ENCODE measurements around the gene DMPK.

The DMPK gene

DNA sequence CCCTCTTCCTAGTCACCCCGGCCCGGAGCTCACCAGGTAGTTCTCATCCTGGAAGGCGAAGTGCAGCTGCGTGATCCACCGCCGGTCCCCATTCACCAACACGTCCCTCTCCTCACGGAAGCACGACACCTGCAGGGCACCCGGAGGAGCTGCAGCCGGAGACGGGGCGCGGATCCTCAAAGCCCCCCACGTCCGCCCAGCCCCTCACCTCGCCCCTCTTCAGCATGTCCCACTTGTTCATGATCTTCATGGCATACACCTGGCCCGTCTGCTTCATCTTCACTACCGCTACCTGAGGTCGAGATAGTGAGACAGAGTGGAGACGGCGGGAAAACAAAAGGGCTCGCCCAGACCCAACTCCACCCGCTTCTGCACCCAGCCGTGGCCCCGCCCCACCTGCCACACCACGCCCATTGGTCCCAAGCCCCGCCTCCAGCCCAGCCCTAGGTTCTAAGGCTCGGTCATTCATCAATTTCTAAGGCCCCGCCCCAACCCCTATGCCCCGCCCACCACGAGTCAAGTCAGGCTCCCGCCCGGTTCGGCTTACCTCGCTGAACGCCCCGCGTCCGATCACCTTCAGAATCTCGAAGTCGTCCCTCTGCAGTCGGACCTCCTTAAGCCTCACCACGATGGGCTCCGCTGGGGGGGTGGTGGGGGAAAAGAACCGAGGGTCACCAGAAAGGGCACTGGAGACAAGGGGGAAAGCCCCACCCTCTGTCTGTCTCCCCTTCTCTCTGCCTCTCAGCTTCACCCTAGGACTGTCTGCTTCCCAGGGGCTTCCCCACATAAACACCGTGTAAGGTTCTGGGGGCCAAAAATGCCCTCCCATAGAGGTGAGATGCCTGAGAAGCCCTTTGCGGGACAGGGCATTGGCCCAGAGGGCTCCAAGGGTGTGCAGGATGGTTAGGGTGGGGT is 2.8 kb downstream of the DMPK start:
- TF ChIP-seq, protein P1, sequence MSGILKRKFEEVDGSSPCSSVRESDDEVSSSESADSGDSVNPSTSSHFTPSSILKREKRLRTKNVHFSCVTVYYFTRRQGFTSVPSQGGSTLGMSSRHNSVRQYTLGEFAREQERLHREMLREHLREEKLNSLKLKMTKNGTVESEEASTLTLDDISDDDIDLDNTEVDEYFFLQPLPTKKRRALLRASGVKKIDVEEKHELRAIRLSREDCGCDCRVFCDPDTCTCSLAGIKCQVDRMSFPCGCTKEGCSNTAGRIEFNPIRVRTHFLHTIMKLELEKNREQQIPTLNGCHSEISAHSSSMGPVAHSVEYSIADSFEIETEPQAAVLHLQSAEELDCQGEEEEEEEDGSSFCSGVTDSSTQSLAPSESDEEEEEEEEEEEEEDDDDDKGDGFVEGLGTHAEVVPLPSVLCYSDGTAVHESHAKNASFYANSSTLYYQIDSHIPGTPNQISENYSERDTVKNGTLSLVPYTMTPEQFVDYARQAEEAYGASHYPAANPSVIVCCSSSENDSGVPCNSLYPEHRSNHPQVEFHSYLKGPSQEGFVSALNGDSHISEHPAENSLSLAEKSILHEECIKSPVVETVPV (CRISPR knock-in tag; IDR thresholded peaks at IDR 0.05): no peak
- TF ChIP-seq ZNF70 (CRISPR knock-in tag; IDR thresholded peaks at IDR 0.05): no peak
- no peak for TF ChIP-seq ESRRG (CRISPR knock-in tag; IDR thresholded peaks at IDR 0.05)
- no peak for TF ChIP-seq GLIS3 (CRISPR knock-in tag; IDR thresholded peaks at IDR 0.05)
- TF ChIP-seq, protein P2, sequence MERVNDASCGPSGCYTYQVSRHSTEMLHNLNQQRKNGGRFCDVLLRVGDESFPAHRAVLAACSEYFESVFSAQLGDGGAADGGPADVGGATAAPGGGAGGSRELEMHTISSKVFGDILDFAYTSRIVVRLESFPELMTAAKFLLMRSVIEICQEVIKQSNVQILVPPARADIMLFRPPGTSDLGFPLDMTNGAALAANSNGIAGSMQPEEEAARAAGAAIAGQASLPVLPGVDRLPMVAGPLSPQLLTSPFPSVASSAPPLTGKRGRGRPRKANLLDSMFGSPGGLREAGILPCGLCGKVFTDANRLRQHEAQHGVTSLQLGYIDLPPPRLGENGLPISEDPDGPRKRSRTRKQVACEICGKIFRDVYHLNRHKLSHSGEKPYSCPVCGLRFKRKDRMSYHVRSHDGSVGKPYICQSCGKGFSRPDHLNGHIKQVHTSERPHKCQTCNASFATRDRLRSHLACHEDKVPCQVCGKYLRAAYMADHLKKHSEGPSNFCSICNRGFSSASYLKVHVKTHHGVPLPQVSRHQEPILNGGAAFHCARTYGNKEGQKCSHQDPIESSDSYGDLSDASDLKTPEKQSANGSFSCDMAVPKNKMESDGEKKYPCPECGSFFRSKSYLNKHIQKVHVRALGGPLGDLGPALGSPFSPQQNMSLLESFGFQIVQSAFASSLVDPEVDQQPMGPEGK (CRISPR knock-in tag; IDR thresholded peaks at IDR 0.05; ENCODE audit: borderline replicate concordance): no peak
- TF ChIP-seq ISL1 (CRISPR knock-in tag; IDR thresholded peaks at IDR 0.05): no peak
- TF ChIP-seq ZC3H10 (CRISPR knock-in tag; IDR thresholded peaks at IDR 0.05): no peak
- TF ChIP-seq PPARA (CRISPR knock-in tag; IDR thresholded peaks at IDR 0.05; ENCODE audit: borderline replicate concordance): no peak
- no peak for TF ChIP-seq ZNF8 (CRISPR knock-in tag; IDR thresholded peaks at IDR 0.05)
- no peak for TF ChIP-seq OSR1 (CRISPR knock-in tag; IDR thresholded peaks at IDR 0.05)
- TF ChIP-seq TOX (CRISPR knock-in tag; IDR thresholded peaks at IDR 0.05; ENCODE audit: borderline replicate concordance): no peak
- no peak for ATAC-seq

DNA sequence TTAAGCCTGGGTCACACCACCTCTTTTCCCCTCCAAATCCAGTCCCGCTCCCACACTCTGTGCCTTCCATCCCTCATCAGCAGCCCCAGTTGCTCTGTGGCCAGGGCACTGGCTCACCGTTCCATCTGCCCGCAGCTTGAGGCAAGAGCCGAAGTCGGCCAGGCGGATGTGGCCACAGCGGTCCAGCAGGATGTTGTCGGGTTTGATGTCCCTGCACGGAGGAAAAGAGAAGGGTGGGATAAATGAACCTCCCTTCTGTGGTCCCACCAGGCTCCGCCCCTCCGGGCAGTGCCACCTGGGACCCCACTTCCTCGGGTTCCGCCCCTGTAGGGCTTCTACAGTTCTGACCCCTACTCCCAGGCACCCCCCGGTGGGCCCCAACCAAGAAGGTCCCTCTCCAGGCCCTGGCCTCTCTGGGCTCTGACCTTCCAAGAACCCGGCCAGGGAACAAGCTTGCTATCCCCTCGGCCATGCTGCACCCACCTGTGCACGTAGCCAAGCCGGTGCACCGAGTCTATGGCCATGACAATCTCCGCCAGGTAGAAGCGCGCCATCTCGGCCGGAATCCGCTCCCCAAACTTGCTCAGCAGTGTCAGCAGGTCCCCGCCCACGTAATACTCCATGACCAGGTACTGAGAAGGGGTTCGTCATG is 4.2 kb downstream of the DMPK start:
- TF ChIP-seq ARNTL (CRISPR knock-in tag; IDR thresholded peaks at IDR 0.05; ENCODE audit: borderline replicate concordance, low read depth) (no peak), ZC3H10 (CRISPR knock-in tag; IDR thresholded peaks at IDR 0.05) (no peak), TCF4 (CRISPR knock-in tag; IDR thresholded peaks at IDR 0.05; ENCODE audit: borderline replicate concordance) (no peak), ISL1 (CRISPR knock-in tag; IDR thresholded peaks at IDR 0.05) (no peak), ZNF565 (CRISPR knock-in tag; conservative IDR thresholded peaks at IDR 0.05; ENCODE audit: low read depth) (no peak), ESRRG (CRISPR knock-in tag; IDR thresholded peaks at IDR 0.05) (no peak), BACH2 (CRISPR knock-in tag; IDR thresholded peaks at IDR 0.05; ENCODE audit: borderline replicate concordance) (no peak), OSR1 (CRISPR knock-in tag; IDR thresholded peaks at IDR 0.05) (no peak), ZFP30 (CRISPR knock-in tag; IDR thresholded peaks at IDR 0.05) (no peak), CSDC2 (CRISPR knock-in tag; IDR thresholded peaks at IDR 0.05) (no peak), ZFP3 (CRISPR knock-in tag; IDR thresholded peaks at IDR 0.05) (no peak), ZNF70 (CRISPR knock-in tag; IDR thresholded peaks at IDR 0.05) (no peak), TOX (CRISPR knock-in tag; IDR thresholded peaks at IDR 0.05; ENCODE audit: borderline replicate concordance) (no peak), SNAI2 (CRISPR knock-in tag; IDR thresholded peaks at IDR 0.05) (no peak)
- TF ChIP-seq, protein P2 (CRISPR knock-in tag; IDR thresholded peaks at IDR 0.05; ENCODE audit: borderline replicate concordance): no peak
- TF ChIP-seq, protein P1 (CRISPR knock-in tag; IDR thresholded peaks at IDR 0.05): no peak
- no peak for ATAC-seq

DNA sequence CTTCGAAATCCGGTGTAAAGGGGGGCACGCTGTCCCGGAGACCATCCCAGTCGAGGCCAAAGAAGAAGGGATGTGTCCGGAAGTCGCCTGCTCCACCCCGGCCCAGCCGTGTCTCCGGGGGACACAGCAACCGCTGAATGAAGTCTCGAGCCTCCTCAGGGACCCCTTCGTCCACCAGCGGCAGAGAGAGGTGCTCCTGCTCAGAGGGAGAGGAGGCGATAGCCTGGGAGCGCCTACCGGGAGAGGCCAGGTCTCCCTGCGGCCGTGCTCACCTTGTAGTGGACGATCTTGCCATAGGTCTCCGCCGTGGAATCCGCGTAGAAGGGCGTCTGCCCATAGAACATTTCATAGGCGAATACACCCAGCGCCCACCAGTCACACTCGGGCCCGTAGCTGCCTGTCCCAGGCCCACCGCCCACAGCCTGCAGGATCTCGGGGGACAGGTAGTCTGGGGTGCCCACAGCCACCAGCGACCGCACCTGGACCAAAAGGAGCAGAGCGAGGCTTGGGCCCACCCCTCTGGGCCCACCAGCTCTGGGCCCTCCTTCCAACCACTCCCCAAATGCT is 4.8 kb downstream of the DMPK start:
- no peak for TF ChIP-seq GLIS3 (CRISPR knock-in tag; IDR thresholded peaks at IDR 0.05)
- TF ChIP-seq, protein P2 (CRISPR knock-in tag; IDR thresholded peaks at IDR 0.05; ENCODE audit: borderline replicate concordance): no peak
- no peak for TF ChIP-seq RARB (CRISPR knock-in tag; IDR thresholded peaks at IDR 0.05)
- TF ChIP-seq BACH2 (CRISPR knock-in tag; IDR thresholded peaks at IDR 0.05; ENCODE audit: borderline replicate concordance): no peak
- no peak for TF ChIP-seq ZNF8 (CRISPR knock-in tag; IDR thresholded peaks at IDR 0.05)
- TF ChIP-seq ISL1 (CRISPR knock-in tag; IDR thresholded peaks at IDR 0.05): no peak
- TF ChIP-seq, protein P3, sequence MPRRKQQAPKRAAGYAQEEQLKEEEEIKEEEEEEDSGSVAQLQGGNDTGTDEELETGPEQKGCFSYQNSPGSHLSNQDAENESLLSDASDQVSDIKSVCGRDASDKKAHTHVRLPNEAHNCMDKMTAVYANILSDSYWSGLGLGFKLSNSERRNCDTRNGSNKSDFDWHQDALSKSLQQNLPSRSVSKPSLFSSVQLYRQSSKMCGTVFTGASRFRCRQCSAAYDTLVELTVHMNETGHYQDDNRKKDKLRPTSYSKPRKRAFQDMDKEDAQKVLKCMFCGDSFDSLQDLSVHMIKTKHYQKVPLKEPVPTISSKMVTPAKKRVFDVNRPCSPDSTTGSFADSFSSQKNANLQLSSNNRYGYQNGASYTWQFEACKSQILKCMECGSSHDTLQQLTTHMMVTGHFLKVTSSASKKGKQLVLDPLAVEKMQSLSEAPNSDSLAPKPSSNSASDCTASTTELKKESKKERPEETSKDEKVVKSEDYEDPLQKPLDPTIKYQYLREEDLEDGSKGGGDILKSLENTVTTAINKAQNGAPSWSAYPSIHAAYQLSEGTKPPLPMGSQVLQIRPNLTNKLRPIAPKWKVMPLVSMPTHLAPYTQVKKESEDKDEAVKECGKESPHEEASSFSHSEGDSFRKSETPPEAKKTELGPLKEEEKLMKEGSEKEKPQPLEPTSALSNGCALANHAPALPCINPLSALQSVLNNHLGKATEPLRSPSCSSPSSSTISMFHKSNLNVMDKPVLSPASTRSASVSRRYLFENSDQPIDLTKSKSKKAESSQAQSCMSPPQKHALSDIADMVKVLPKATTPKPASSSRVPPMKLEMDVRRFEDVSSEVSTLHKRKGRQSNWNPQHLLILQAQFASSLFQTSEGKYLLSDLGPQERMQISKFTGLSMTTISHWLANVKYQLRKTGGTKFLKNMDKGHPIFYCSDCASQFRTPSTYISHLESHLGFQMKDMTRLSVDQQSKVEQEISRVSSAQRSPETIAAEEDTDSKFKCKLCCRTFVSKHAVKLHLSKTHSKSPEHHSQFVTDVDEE (CRISPR knock-in tag; IDR thresholded peaks at IDR 0.05): no peak
- TF ChIP-seq ESRRG (CRISPR knock-in tag; IDR thresholded peaks at IDR 0.05): no peak
- TF ChIP-seq, protein P1 (CRISPR knock-in tag; IDR thresholded peaks at IDR 0.05): no peak
- TF ChIP-seq PPARA (CRISPR knock-in tag; IDR thresholded peaks at IDR 0.05; ENCODE audit: borderline replicate concordance): no peak
- no peak for TF ChIP-seq CSDC2 (CRISPR knock-in tag; IDR thresholded peaks at IDR 0.05)
- no peak for ATAC-seq
